ENCODE data around the gene PDK1.

DNA sequence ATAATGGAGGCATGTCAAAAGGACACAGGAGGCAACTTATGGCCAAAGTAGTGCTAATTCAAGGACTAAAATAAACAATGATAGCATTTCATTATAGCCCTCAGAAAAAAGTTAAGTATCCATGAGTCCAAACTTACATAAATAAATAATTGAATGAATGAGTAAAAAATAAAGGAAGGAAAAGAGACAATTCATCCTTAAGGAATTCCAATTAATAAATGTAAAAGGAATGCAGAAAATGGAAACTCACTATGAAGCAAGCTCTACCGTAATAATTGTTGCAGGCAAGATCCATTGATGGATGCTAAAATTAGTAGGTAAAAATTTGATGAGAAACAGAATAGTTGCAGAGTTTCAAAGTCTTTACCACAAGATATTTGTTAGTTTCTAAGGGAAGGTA, 91.5 kb downstream of the PDK1 start:
- TF ChIP-seq FOXK2 (IDR thresholded peaks at IDR 0.05) (no peak), BHLHE40 (IDR thresholded peaks at IDR 0.05; ENCODE audit: borderline replicate concordance) (no peak), SUZ12 (IDR thresholded peaks at IDR 0.05) (no peak), NFRKB (IDR thresholded peaks at IDR 0.05) (no peak), FOXM1 (IDR thresholded peaks at IDR 0.05; ENCODE audit: borderline replicate concordance) (no peak), FOXA1 (IDR thresholded peaks at IDR 0.05) (no peak), ARNT (IDR thresholded peaks at IDR 0.05) (no peak), SP1 (IDR thresholded peaks at IDR 0.05) (no peak), ELF4 (IDR thresholded peaks at IDR 0.05) (no peak)
- TF ChIP-seq, protein P1, sequence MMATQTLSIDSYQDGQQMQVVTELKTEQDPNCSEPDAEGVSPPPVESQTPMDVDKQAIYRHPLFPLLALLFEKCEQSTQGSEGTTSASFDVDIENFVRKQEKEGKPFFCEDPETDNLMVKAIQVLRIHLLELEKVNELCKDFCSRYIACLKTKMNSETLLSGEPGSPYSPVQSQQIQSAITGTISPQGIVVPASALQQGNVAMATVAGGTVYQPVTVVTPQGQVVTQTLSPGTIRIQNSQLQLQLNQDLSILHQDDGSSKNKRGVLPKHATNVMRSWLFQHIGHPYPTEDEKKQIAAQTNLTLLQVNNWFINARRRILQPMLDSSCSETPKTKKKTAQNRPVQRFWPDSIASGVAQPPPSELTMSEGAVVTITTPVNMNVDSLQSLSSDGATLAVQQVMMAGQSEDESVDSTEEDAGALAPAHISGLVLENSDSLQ (IDR thresholded peaks at IDR 0.05): no peak
